Kidney epithelial cell (primary cell): ENCODE data around the gene RASD1. TPM values are rescaled to one million over a fixed set of nuclear protein-coding genes. Genes with fewer than 3 reads are reported as not detected.

ENCODE experiments used
- DNase-seq: peaks from one replicate; pipeline ENCODE4 v3.0.0-alpha.2; 2010; ENCODE audit warnings: low read depth
- H3K27me3 ChIP-seq: 2 replicates; pipeline ENCODE4 v1.6.0; 2011; ENCODE audit warnings: low read length; ENCODE audit not compliant: control insufficient read depth, insufficient read depth
- H3K36me3 ChIP-seq: 2 replicates; pipeline ENCODE4 v1.5.1; 2011; ENCODE audit warnings: low read length; ENCODE audit not compliant: control insufficient read depth, insufficient read depth
- H3K4me3 ChIP-seq: 2 replicates; pipeline ENCODE4 v1.5.1; 2011; ENCODE audit warnings: low read depth, mild to moderate bottlenecking, control low read depth, low read length
- total RNA-seq: library from RNA; depleted of rRNA; stranded (reverse); fragments of >200 nt; gene quantifications from 2 replicates; pipeline ENCODE4 v1.2.3, GENCODE V29; 2015
- TF ChIP-seq, protein P1 (sequence below): IDR thresholded peaks from 2 replicates; pipeline ENCODE4 v1.5.1; 2011; ENCODE audit warnings: mild to moderate bottlenecking, moderate library complexity, low read length, control low read depth, inconsistent platforms; ENCODE audit not compliant: insufficient read depth, poor library complexity, severe bottlenecking

Gene RASD1
- total RNA-seq, 1 donor from 2014 or later, result 0.17 TPM

- DNase-seq, result no peak
- Histone ChIP-seq H3K36me3 (no peaks in the 10 kb centered on the region), H3K27me3 (peaks cover 4% of the 10 kb centered on the region), H3K4me3 (no peak overlapping the region)
- TF ChIP-seq, protein P1, sequence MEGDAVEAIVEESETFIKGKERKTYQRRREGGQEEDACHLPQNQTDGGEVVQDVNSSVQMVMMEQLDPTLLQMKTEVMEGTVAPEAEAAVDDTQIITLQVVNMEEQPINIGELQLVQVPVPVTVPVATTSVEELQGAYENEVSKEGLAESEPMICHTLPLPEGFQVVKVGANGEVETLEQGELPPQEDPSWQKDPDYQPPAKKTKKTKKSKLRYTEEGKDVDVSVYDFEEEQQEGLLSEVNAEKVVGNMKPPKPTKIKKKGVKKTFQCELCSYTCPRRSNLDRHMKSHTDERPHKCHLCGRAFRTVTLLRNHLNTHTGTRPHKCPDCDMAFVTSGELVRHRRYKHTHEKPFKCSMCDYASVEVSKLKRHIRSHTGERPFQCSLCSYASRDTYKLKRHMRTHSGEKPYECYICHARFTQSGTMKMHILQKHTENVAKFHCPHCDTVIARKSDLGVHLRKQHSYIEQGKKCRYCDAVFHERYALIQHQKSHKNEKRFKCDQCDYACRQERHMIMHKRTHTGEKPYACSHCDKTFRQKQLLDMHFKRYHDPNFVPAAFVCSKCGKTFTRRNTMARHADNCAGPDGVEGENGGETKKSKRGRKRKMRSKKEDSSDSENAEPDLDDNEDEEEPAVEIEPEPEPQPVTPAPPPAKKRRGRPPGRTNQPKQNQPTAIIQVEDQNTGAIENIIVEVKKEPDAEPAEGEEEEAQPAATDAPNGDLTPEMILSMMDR, result no peak
These were observed 21.8 kb upstream of the RASD1 start for GRCh38 chr17:17518014-17518413.

- Histone ChIP-seq H3K36me3 (no peaks in the 10 kb centered on the region), H3K4me3 (no peak overlapping the region), H3K27me3 (peaks cover 4% of the 10 kb centered on the region)
- DNase-seq, result no peak
- TF ChIP-seq, protein P1, result no peak
These were observed 20.9 kb upstream of the RASD1 start for GRCh38 chr17:17516941-17517720.

DNA sequence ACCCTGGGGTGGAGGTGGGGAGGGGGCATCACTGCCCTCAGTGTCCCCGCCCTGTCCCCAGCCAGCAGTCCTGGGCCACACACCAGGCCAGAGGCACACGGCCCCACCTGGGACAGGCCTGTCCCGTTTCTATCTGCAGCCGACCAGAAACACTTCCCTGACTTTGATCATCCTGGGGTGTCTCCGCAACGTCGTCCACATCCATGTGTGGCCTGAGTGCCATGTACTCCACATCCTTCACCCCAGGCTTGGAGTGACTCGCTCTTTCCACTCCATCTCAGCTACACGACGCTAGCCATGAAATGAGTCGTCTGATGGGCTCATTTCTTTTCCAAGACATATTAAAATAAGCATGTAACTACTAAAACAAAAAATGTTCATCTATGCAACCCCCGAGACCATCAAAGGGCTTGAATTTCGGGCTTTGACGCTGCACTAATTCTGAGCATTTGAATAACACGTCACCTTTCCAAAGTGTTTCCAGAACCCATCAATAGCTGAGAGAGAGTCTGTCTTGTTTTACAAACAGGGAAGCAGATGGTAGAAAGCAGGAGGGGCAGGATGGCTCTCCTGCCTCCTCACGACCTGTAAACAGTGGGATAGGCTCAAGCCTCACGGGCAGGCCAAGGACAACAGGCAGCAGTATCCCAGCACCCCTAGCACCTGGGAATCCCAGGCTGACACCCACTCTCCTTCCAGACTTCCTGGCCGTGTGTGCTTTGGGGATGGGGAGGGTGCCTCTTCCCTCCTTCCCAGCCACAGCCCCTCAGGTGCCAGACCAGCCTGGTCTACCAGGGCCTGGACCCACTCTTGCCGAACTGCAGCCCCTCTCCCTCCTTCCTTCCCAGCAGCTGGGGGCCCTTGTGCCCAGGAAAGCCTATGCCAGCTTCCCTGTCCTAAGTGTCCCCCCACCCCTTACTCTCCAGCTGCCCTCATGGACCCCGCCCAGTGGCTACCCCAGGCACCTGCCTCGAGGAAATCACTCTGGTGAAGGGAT lies 20.0 kb upstream of the RASD1 start:
- peak; percentile 61 for DNase-seq
- H3K36me3 ChIP-seq, result no peaks in the 10 kb centered on the region
- H3K27me3 ChIP-seq, result peaks cover 4% of the 10 kb centered on the region
- TF ChIP-seq, protein P1, result no peak
- no peak overlapping the region for H3K4me3 ChIP-seq

DNA sequence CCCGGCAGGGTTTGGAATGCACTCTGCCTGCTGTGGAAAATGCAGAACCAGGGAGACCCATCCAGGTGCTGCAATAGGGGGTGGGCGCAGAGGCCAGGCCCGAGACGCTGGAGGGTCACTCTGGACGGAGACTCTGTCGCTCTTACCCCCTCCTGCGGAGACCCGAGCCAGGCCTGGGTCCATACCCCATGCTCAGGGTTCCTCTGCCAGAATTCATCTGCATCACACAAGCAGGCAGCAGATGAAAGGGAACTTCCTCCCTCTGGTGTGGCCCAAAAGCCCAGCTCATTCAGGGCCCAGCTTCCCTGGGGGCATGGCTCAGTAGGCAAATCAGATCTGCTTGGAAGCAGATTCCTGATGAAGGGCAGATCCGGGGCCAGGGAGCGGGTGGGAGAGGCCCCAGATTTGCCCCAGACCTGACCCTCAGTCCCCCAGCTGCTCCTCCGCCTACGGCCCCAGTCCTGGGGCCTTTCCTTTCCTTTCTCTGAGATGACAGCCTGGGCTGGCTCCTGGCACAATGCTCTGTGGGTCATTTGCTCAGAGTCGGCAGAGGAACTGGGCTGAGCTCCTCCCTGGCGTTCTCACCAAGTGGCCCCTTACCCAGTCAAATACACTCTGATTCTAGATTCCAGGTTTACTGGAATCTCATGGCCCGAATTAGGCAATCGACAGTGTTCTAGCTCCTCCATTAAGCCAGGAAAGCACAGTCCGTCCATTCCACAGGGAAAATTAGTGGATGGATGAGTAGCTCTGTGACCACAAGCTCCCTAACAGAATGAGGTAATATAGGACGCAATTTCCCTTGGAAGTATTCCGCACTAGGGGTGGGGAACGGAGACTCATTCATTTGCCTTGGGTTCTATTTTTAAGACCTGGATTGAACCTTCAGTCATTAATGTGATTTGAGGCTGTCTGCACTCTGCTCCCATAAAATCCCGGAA lies 19.1 kb upstream of the RASD1 start:
- H3K27me3 ChIP-seq, result peaks cover 4% of the 10 kb centered on the region
- no peaks in the 10 kb centered on the region for H3K36me3 ChIP-seq
- TF ChIP-seq, protein P1, result no peak
- no peak overlapping the region for H3K4me3 ChIP-seq
- DNase-seq, result peak; percentile 76

DNA sequence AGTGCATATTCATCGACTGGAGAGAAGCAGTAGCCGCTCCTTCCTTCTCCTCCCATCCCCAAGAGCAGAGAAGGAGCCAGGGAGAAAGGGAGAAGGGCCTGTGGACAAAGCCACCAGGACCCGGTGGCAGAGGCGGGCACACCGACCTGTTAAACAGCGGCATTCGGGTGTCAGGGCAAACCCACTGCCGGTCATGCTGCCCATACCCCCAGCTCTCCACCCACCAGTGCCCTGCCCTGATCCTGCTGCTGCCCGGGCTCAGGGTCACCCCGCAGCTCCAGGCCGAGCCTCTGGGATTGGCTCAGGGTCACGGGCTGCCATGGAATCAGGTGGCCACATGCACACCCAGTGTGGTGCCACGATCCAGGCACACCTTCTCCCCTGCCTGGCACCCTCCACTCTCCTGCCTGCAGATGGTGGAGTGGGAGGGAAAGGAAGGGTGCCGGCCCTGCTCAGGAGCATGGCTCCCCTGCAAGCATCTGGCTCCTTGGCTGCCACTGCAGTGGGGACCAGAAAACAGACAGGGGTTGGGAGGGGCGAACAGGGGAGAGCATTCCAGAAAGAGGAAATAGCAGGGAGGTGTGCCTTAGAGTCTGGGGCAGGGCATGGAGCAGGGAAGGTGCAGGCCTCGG lies 18.3 kb upstream of the RASD1 start:
- TF ChIP-seq, protein P1, result no peak
- Histone ChIP-seq H3K36me3 (no peaks in the 10 kb centered on the region), H3K27me3 (peaks cover 4% of the 10 kb centered on the region), H3K4me3 (no peak overlapping the region)
- no peak for DNase-seq
